GM19025 (cell line): ENCODE measurements around the gene DCBLD2.
"Not testable (repeated sequence)": the region's sequence is repeated elsewhere in the genome, so short reads cannot be mapped to it uniquely, and the experiment has no call there.

Source experiments
- ATAC-seq: cut with Tn5 transposase; IDR thresholded peaks from one replicate; pipeline ENCODE4 v1.9.1; 2021; ENCODE audit warnings: mild to moderate bottlenecking, low read depth, moderate library complexity; ENCODE audit not compliant: unreplicated experiment

DCBLD2 gene

DNA sequence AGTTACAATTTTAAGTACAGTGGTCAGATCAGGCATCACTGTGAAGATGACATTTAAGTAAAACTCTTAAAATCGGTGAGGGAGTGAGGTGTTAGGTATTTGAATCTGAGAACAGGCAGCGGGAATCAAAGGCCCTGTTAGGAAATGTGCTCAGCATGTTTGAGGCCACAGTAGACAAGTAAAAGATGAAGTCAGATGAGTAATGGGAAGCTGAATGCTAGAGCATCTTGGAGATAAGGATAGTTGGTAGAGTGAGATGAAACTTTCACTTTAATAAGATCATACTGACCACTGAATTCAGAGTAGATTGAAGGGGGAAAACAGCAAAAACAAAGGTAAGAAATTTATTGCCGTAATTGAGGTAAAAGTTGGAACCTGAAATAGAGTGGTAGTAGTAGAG, 61.6 kb downstream of the DCBLD2 start:
- ATAC-seq = no peak

DNA sequence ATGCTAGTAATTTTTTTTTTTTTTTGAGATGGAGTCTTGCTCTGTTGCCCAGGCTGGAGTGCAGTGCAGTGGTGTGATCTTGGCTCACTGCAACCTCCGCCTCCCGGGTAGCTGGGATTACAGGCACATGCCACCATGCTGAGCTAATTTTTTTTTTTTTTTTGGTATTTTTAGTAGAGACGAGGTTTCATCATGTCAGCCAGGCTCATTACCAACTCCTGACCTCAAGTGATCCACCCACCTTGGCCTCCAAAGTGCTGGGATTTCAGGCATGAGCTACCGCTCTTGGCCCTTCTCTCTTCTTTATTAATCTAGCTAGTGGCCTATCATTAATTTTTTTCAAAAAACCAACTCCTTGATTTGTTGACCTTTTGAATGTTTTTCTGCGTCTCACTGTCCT, 70.4 kb downstream of the DCBLD2 start:
- not testable (repeated sequence) for ATAC-seq

GRCh38 chr3:98829246-98829832, 72.2 kb downstream of the DCBLD2 start:
- no peak for ATAC-seq

- ATAC-seq = no peak
Observed at GRCh38 chr3:98827221-98827920, 74.1 kb downstream of the DCBLD2 start.

- no peak for ATAC-seq
Observed at GRCh38 chr3:98826126-98826525, 75.4 kb downstream of the DCBLD2 start.

- ATAC-seq = no peak
Observed at GRCh38 chr3:98824256-98824655, 77.2 kb downstream of the DCBLD2 start.

GRCh38 chr3:98823791-98824190, 77.7 kb downstream of the DCBLD2 start:
- ATAC-seq = no peak

DNA sequence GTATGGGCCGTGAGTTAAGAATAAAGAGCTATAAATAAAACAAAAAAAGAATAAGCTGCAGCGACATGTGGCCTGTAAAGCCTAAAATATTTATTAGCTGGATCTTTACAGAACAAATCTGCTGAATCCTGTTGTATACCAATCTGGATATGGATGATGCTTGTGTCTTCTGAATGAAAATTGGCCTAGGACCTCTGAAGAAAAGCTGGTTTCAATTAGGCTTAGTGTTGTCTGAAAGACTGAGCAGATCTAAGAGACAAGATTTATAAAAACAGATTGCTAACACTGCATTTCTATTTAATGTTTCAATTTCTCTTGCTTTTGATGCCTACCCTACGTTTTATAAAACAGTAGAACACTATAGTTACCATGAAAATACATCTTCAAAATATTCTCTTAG, 80.4 kb downstream of the DCBLD2 start:
- ATAC-seq = no peak

DNA sequence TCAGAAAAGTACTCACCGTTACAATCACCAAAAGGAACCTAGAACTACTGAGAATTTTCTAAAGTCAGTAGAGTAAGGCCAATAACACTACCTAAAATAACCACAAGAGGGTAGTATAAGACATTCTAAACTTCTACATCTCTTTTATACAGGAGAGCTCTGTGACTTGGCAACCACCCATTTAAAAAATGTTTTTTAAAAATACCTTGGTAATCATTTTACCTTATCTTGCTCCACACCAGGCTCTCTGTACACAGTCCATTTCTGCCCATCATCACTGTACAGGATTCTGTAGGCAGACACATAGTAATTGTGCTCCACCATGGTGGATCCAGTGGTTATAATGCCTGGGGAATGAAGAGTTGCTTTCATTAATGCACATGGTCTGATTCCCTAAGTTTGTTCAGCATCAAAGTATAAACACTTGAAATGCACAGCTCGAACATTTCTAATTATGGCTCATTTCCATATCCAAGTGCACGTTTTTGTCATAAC, 83.9 kb downstream of the DCBLD2 start:
- ATAC-seq = peak; percentile 82

DNA sequence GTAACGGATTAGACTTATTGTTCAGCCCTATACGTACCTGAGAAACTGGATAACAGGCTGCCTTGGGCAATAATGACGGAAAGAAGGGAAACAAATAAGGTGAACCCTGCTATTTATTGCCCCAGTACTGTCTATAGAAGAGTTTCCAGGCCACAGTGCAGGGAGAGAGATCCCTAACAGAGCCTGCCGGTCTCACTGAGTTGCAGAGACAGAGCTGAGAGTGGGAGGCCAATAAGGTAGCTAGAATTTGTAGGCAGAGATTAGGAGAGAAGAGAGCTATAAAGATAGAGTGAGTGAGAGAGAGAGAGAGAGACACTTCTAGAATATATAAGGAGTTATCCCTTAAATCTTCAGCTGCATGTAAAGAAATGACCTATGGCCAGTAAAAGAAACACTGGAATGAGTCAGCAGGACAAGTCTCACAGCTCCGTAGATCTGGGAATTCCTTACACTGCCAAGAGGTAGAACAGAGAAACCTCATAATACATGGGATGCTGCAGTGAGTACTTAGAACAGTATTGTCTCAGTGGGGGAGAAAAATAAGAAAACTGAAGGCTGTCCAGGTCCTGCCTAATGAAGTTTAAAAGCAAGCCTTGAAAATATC, 86.6 kb downstream of the DCBLD2 start:
- no peak for ATAC-seq

DNA sequence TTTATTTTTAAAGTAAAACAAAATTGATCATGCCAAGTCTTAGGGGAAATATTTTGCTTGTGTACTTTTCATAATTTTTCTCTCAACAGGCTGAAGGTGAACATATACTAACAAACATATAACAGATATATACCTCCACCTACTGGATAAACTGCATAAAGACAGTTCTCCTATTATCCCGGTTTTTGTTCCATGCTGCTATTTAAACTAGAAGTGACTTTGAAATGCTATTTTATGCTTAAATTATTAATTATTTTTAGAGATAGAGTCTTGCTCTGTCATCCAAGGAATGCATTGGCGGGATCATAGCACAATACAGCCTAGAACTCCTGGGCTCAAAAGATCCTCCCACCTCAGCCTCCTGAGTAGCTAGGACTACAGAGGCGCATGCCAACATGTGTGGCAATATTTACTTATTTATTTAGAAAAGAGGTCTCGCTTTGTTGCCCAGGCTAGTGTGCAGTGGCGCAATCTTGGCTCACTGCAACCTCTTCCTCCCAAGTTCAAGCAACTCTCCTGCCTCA, 88.6 kb downstream of the DCBLD2 start:
- no peak for ATAC-seq

DNA sequence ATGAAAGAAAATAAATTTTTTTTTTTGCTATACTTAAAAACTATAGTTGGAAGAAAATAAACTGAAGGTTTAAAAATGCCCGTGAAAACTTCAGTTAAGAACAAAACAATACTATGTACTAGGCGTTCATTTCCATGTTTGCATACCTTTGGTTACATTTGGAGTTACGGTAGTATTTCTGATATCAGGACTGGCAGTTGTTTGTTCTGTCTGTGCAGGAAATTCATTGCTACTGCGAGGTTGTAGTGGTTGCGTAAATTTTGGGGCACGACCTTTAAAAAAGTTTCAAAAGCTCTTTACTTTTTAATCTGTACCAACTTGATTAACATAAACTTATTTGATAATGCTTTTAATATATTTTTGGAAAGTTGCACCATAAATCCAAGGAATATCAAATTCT, 90.4 kb downstream of the DCBLD2 start:
- ATAC-seq = no peak

DNA sequence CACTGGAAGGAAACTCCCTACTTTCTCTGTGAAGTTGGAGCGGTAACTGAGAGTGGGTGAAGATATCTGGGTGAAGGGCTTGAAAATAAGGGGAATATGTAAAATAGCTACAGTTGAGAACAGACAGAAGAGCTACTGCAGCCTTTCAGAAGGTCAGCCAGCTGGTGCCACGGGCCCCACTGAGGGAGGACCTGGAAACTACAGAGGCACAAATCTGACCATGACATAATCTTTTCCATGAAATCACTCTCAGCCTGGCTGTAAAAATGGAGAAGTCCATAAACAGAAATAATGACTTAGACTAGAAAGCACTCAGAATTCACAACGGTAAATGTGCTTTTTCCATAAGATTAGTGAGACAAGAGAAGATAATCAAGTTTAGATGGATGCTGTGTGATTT, 91.9 kb downstream of the DCBLD2 start:
- no peak for ATAC-seq

DNA sequence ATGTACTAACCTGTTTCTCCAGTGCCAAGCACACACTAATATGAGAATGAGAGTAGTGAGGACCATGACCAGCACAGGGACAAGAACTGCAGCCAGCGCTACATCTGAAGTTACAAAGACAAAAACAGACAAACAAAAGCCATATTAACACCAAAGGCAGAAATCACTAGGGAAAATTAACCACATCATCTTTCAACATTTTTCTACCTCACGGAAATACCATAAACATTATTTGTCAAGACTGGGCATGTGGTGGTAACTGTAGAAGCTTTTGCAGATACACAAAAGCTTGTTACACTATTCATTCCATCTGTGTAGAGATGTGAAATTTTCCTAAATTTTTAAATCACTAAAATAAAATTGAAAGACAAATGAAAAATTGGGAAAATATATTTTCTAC, 93.4 kb downstream of the DCBLD2 start:
- ATAC-seq = no peak

GRCh38 chr3:98807561-98807960, 93.9 kb downstream of the DCBLD2 start:
- ATAC-seq = no peak

- no peak for ATAC-seq
Observed at GRCh38 chr3:98807011-98807410, 94.5 kb downstream of the DCBLD2 start.

DNA sequence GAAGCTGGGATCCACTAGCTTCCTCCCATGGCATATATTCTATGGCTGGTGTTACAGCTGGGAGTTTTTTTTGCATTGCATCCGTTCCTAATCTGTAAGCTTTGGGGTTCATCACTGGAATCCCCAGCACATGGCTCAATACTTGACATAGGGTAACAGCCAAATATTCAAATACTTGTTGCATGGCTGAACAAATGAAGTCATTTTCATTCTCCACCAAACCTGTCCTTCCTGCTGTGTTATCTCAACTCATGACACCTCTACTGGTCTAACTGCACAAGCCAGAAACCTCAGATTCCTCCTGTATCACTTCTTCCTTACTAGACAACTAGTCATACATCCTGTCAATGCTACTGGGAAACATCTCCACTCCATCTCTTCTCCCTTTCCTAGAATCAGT, 95.0 kb downstream of the DCBLD2 start:
- no peak for ATAC-seq

DNA sequence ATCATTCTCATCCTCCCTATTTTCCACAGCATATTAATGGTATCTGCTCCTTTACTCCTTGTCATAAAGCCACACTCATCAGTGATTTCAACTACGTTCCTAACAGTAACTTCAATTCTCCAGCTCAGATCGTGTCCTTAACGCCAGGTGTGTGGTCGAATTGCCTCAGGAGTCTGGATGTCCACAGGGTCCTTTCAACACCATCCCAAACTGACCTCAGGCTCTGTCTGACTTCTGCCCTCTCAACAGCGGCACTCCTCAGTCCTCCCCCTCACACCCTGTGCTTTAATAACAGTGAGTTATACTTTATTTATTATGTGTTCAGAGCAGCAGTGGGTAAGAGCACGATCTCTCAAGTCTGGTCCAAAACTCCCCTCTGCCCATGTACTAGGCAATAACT, 95.9 kb downstream of the DCBLD2 start:
- ATAC-seq = no peak

GRCh38 chr3:98801043-98801747, 100.3 kb downstream of the DCBLD2 start:
- no peak for ATAC-seq

GRCh38 chr3:98800401-98800800, 101.1 kb downstream of the DCBLD2 start:
- ATAC-seq = no peak

GRCh38 chr3:98799479-98799878, 102.0 kb downstream of the DCBLD2 start:
- ATAC-seq = no peak
